Esophagus muscularis mucosa (tissue), 3 donors: ENCODE results near the gene SORCS2.

ENCODE experiments used
- CTCF ChIP-seq, 3 experiments: fragments of 200-600 bp in 2 of 3; fragments of 450-650 bp in 1 of 3; sonication (generic) in 2 of 3; IDR thresholded peaks; one replicate each; pipeline ENCODE4 v1.5.1; 2017 to 2019; ENCODE audit warnings: antibody characterized with exemption in 3 of 3, mild to moderate bottlenecking in 2 of 3, moderate library complexity in 1 of 3
- POLR2A ChIP-seq: fragments of 450-650 bp; IDR thresholded peaks from one replicate; pipeline ENCODE4 v1.6.1; 2017; ENCODE audit warnings: antibody characterized with exemption, moderate library complexity, mild to moderate bottlenecking, low read depth

GRCh38 chr4:7628432-7628831 is 436.1 kb downstream of the SORCS2 start:
- TF ChIP-seq CTCF (IDR thresholded peaks at IDR 0.05) (no peak), POLR2A (no peak)
